Dermis blood vessel endothelial cell (primary cell): ENCODE results near the gene SLC12A7. TPM values are rescaled to one million over a fixed set of nuclear protein-coding genes. Genes with fewer than 3 reads are reported as not detected.

Source experiments
- DNase-seq: peaks from one replicate; pipeline ENCODE4 v3.0.0; 2010
- total RNA-seq: library from RNA; depleted of rRNA; stranded (reverse); fragments of >200 nt; gene quantifications from 2 replicates; pipeline ENCODE4 v1.2.3, GENCODE V29; 2014

SLC12A7 gene
- total RNA-seq, 1 donor from 2014 or later, result 31.3 TPM

GRCh38 chr5:1124205-1125029, 12.6 kb upstream of the SLC12A7 start:
- DNase-seq, result no peak

GRCh38 chr5:1123418-1124147, 11.7 kb upstream of the SLC12A7 start:
- DNase-seq, result no peak

GRCh38 chr5:1122511-1123294, 10.8 kb upstream of the SLC12A7 start:
- no peak for DNase-seq

GRCh38 chr5:1121891-1122290, 10.0 kb upstream of the SLC12A7 start:
- DNase-seq, result no peak

- DNase-seq, result no peak
Observed at GRCh38 chr5:1121044-1121443, 9.2 kb upstream of the SLC12A7 start.

- DNase-seq, result no peak
Observed at GRCh38 chr5:1120236-1120999, 8.6 kb upstream of the SLC12A7 start.

- DNase-seq, result no peak
Observed at GRCh38 chr5:1119312-1119831, 7.5 kb upstream of the SLC12A7 start.

GRCh38 chr5:1118738-1119137, 6.9 kb upstream of the SLC12A7 start:
- no peak for DNase-seq

GRCh38 chr5:1118231-1118698, 6.4 kb upstream of the SLC12A7 start:
- DNase-seq, result no peak

GRCh38 chr5:1116977-1117376, 5.1 kb upstream of the SLC12A7 start:
- DNase-seq, result no peak

GRCh38 chr5:1116109-1116740, 4.4 kb upstream of the SLC12A7 start:
- DNase-seq, result no peak

GRCh38 chr5:1115123-1115815, 3.4 kb upstream of the SLC12A7 start:
- DNase-seq, result no peak

GRCh38 chr5:1113805-1114586, 2.1 kb upstream of the SLC12A7 start:
- no peak for DNase-seq

GRCh38 chr5:1113332-1113690, 1.4 kb upstream of the SLC12A7 start:
- DNase-seq, result no peak

- DNase-seq, result peak; percentile 69
Observed at GRCh38 chr5:1112596-1113331, 901 bp upstream of the SLC12A7 start.

- peak; percentile 31 for DNase-seq
Observed at GRCh38 chr5:1111241-1111726, 579 bp downstream of the SLC12A7 start.

GRCh38 chr5:1110307-1111240, 1.3 kb downstream of the SLC12A7 start:
- peak; percentile 39 for DNase-seq
